SK-N-SH treated with all-trans-retinoic acid at 6 μM for 48 hours (cell line): ENCODE data around the gene L3HYPDH.

ENCODE experiments used
- ARNTL ChIP-seq: fragments of 450-650 bp; formaldehyde crosslinking; IDR thresholded peaks from 2 replicates; pipeline ENCODE4 v1.5.0; 2020; ENCODE audit warnings: low read depth, mild to moderate bottlenecking, moderate library complexity, borderline replicate concordance
- CSRNP3 ChIP-seq: fragments of 250-450 bp; sonication (Bioruptor Pico); IDR thresholded peaks from 2 replicates; pipeline ENCODE4 v1.5.1; 2021; ENCODE audit warnings: mild to moderate bottlenecking, moderate library complexity
- OSR1 ChIP-seq: fragments of 250-450 bp; sonication (Bioruptor Pico); IDR thresholded peaks from 2 replicates; pipeline ENCODE4 v1.8.0; 2022; ENCODE audit warnings: moderate library complexity, mild to moderate bottlenecking, inconsistent platforms
- PATZ1 ChIP-seq: fragments of 250-450 bp; sonication (Bioruptor Pico); IDR thresholded peaks from 2 replicates; pipeline ENCODE4 v1.8.0; 2020; ENCODE audit warnings: mild to moderate bottlenecking, moderate library complexity, borderline replicate concordance
- POU6F1 ChIP-seq: fragments of 250-450 bp; sonication (Bioruptor Pico); IDR thresholded peaks from 2 replicates; pipeline ENCODE4 v1.8.0; 2021; ENCODE audit warnings: low read depth, mild to moderate bottlenecking, moderate library complexity, borderline replicate concordance
- SNAI2 ChIP-seq: fragments of 250-450 bp; sonication (Bioruptor Pico); IDR thresholded peaks from 2 replicates; pipeline ENCODE4 v1.5.0; 2020; ENCODE audit warnings: mild to moderate bottlenecking, moderate library complexity
- TCF4 ChIP-seq: fragments of 250-450 bp; sonication (Bioruptor Pico); IDR thresholded peaks from 2 replicates; pipeline ENCODE4 v1.8.0; 2021; ENCODE audit warnings: mild to moderate bottlenecking, moderate library complexity, borderline replicate concordance
- ZC3H10 ChIP-seq: fragments of 250-450 bp; sonication (Bioruptor Pico); IDR thresholded peaks from 2 replicates; pipeline ENCODE4 v1.5.1; 2021; ENCODE audit warnings: mild to moderate bottlenecking, moderate library complexity
- ZFP3 ChIP-seq: fragments of 250-450 bp; sonication (Bioruptor Pico); IDR thresholded peaks from 2 replicates; pipeline ENCODE4 v1.5.0; 2020; ENCODE audit warnings: mild to moderate bottlenecking, moderate library complexity
- ZNF565 ChIP-seq: fragments of 450-650 bp; formaldehyde crosslinking; conservative IDR thresholded peaks from 2 replicates; pipeline ENCODE4 v1.5.0; 2020; ENCODE audit warnings: low read depth, mild to moderate bottlenecking, moderate library complexity
- ZNF70 ChIP-seq: fragments of 450-650 bp; formaldehyde crosslinking; IDR thresholded peaks from 2 replicates; pipeline ENCODE4 v1.5.0; 2020; ENCODE audit warnings: mild to moderate bottlenecking, moderate library complexity

GRCh38 chr14:59509101-59509500, 24.9 kb upstream of the L3HYPDH start:
- TF ChIP-seq OSR1 (CRISPR knock-in tag), result no peak
- TF ChIP-seq ZC3H10 (CRISPR knock-in tag), result no peak
- TF ChIP-seq PATZ1, result no peak
- TF ChIP-seq ZNF70 (CRISPR knock-in tag), result no peak
- TF ChIP-seq ARNTL (CRISPR knock-in tag), result no peak
- TF ChIP-seq TCF4 (CRISPR knock-in tag), result no peak
- TF ChIP-seq ZFP3 (CRISPR knock-in tag), result no peak
- TF ChIP-seq POU6F1, result no peak
- no peak for TF ChIP-seq SNAI2 (CRISPR knock-in tag)
- no peak for TF ChIP-seq CSRNP3 (CRISPR knock-in tag)
- no peak for TF ChIP-seq ZNF565 (CRISPR knock-in tag)
